ENCODE results near the gene RABGGTA.
"Not testable (repeated sequence)": the region's sequence is repeated elsewhere in the genome, so short reads cannot be mapped to it uniquely, and the experiment has no call there.

The RABGGTA gene

GRCh38 chr14:24260780-24261157 lies 10.6 kb downstream of the RABGGTA start:
- DNase-seq (ENCODE audit: low spot score) = no peak

GRCh38 chr14:24260026-24260779 lies 11.2 kb downstream of the RABGGTA start:
- no peak for DNase-seq (ENCODE audit: low spot score)

- no peak for DNase-seq (ENCODE audit: low spot score)
These were observed 11.9 kb downstream of the RABGGTA start for GRCh38 chr14:24259282-24260025.

- no peak for DNase-seq (ENCODE audit: low spot score)
These were observed 12.7 kb downstream of the RABGGTA start for GRCh38 chr14:24258548-24259265.

DNA sequence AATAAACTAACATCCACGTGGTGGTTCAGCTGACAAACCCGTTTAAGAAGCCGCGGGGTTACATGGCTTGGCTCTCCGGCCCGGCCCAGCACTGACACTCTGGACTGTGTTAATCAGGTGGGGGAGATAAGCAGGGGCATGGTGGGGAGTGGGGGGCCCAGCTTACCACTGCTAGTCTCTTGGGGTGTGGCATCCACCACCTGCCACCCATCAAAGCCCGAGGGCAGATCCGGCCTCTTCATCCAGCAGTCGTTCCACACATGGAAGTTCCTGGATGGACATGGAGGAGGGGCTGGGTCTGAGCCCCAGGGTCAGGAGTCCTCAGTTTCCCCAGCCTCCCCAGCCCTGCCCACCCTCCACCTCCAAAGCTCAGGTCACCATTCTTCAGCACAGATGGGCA lies 13.3 kb downstream of the RABGGTA start:
- no peak for DNase-seq (ENCODE audit: low spot score)

- DNase-seq (ENCODE audit: low spot score) = no peak
These were observed 14.4 kb downstream of the RABGGTA start for GRCh38 chr14:24256960-24257359.

- DNase-seq (ENCODE audit: low spot score) = no peak
These were observed 15.3 kb downstream of the RABGGTA start for GRCh38 chr14:24255931-24256711.

GRCh38 chr14:24255438-24255837 lies 16.0 kb downstream of the RABGGTA start:
- DNase-seq (ENCODE audit: low spot score) = no peak

- no peak for DNase-seq (ENCODE audit: low spot score)
These were observed 16.6 kb downstream of the RABGGTA start for GRCh38 chr14:24254630-24255392.

DNA sequence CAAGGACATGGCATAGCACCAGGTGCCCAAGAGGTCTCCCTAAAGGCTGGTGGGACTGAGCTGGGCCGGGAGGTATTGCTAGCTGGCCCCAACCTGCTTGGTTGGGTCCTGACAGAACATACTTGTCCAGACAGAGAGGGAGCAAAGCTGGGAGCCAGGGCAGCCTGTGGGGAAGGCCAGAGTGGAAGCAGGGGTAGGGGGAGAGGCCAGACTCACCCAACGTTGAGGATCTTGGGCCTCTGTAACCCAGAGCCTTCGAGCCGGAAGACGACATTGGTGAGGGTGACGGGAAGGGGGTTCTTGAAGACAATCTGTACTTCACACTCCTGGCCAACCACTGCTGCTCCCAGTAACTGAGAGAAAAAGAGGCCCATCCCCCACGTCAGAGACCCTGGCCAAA lies 17.5 kb downstream of the RABGGTA start:
- DNase-seq (ENCODE audit: low spot score) = no peak

GRCh38 chr14:24252289-24253124 lies 18.9 kb downstream of the RABGGTA start:
- DNase-seq (ENCODE audit: low spot score) = no peak

- no peak for DNase-seq (ENCODE audit: low spot score)
These were observed 19.5 kb downstream of the RABGGTA start for GRCh38 chr14:24251880-24252288.

GRCh38 chr14:24250354-24250753 lies 21.0 kb downstream of the RABGGTA start:
- DNase-seq (ENCODE audit: low spot score) = no peak

GRCh38 chr14:24249230-24250021 lies 22.0 kb downstream of the RABGGTA start:
- no peak for DNase-seq (ENCODE audit: low spot score)

DNA sequence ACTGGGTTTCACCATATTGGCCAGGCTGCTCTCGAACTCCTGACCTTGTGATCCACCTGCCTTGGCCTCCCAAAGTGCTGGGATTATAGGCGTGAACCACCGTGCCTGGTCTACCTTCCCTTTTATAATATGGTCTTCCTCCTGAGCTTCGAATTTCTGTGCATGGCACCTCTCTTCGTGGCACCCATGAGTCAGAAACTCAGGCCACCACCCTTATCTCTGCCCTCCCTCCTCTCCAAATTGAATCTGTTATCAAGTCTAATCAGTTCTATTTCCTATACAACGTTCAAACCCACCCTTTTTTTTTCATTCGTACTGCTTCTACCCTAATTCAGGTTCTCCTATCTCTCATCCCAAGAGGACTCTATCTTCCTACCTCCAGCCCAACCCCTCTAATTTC lies 24.0 kb downstream of the RABGGTA start:
- DNase-seq (ENCODE audit: low spot score) = no peak

DNA sequence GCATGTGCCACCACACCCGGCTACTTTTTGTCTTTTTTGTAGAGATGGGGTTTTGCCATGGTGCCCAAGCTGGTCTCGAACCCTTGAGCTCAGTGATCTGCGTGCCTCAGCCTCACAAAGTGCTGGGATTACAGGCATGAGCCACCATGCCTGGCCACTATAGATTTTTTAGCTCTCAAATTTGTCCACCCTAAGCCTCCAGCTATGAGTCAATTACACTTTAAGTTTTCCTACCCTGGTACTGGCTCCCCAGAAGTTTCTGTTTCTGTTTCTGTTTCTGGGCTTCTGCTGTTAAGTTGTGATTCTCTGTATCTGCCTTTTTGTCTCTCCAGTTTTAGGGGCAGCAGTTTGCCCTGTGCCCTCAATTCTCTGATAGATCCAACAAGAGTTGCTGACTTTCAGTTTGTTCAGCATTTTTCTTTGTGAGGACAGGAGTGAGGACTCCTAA lies 24.6 kb downstream of the RABGGTA start:
- DNase-seq (ENCODE audit: low spot score) = peak; percentile 48

DNA sequence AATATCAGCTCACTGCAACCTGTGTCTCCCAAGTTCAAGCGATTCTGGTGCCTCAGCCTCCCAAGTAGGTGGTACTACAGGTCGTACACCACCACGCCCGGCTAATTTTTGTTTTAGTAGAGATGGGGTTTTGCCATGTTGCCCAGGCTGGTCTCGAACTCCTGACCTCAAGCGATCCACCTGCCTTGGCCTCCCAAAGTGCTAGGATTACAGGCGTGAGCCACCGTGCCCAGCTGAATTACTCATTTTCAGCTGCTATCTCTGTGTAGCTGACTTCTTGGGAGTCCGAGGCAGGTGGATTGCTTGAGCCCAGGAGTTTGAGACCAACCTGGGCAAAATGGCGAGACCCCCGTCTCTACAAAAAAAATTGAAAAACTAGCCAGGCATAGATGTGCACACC lies 26.0 kb downstream of the RABGGTA start:
- not testable (repeated sequence) for DNase-seq (ENCODE audit: low spot score)

GRCh38 chr14:24243336-24243836 lies 28.0 kb downstream of the RABGGTA start:
- peak; percentile 35 for DNase-seq (ENCODE audit: low spot score)

DNA sequence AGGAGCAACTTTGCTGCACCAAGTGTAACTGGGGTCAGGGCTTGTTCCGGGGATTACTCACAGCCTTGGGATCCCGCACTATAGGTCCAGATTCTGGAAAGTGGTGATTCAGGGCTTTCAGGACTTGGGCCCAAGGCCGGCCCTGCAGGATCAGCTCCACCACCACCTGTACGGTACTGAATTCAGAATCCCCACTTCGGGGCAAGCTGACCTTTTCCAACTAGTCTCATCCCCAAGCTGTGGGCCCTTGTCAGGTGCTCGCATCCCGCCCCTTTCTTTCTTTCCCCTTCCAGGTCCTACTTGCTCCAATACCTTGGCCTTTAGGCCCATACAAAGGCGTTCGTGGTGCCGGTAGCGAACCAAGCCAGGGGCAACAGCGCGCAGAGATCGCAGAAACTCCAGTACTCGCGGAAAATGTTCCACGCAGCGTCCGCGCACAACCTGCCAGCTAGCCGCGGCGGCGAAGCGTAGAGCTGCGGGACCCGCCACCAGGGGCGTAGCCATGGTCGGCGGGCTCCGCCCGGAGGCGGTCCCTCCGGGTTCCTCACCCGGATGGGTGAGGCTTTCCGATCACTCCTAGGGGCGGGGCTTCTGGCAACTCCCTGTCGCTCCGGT lies 29.5 kb downstream of the RABGGTA start:
- peak; percentile 96 for DNase-seq (ENCODE audit: low spot score)

Measured in NAMALWA (cell line).